Measurements from ENCODE around the gene PIR. TPM values are rescaled to one million over a fixed set of nuclear protein-coding genes. Genes with fewer than 3 reads are reported as not detected.

Gene PIR
- polyA plus RNA-seq, 1 donor from 2014 or later = not detected

DNA sequence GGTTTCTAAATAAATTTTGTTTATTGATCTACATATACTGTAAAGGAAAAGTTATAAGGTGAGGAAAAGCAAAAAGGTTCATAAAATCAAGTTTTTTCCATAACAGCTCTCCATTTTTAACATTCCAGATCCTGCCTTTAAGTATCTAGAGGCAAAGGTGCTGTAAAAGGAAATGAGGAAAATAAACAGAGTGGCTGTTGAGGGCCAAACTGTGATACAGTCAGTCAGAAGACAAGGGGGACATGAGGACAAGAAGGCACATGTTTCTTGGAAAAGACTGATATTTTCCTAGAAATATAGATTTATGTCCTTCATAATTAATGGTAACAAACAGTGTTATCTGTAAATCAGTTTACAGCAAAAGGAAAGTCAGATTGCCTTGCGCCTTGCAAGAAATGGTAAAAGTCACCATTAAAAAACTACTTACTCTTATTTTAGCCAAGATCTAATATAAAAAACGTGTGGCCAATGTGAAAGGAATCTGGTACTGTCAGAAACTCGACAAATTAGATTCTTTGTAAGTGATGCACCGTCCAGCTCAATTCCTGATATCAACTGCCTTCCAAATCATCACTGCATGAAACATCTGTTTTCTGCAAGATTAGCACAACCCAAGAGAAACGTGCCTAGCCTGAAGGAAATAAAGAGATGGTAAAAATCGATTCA is 75.0 kb downstream of the PIR start:
- H3K27ac Mint-ChIP-seq = no peak overlapping the region
- H3K4me1 Mint-ChIP-seq = no peaks in the 10 kb centered on the region
- H3K9me3 Mint-ChIP-seq = peaks cover 5 to 6% (median 5%) of the 10 kb centered on the region in 3 donors
- H3K4me3 Mint-ChIP-seq = no peak overlapping the region
- H3K36me3 Mint-ChIP-seq = no peaks in the 10 kb centered on the region
- peaks cover 2% of the 10 kb centered on the region for H3K27me3 Mint-ChIP-seq

DNA sequence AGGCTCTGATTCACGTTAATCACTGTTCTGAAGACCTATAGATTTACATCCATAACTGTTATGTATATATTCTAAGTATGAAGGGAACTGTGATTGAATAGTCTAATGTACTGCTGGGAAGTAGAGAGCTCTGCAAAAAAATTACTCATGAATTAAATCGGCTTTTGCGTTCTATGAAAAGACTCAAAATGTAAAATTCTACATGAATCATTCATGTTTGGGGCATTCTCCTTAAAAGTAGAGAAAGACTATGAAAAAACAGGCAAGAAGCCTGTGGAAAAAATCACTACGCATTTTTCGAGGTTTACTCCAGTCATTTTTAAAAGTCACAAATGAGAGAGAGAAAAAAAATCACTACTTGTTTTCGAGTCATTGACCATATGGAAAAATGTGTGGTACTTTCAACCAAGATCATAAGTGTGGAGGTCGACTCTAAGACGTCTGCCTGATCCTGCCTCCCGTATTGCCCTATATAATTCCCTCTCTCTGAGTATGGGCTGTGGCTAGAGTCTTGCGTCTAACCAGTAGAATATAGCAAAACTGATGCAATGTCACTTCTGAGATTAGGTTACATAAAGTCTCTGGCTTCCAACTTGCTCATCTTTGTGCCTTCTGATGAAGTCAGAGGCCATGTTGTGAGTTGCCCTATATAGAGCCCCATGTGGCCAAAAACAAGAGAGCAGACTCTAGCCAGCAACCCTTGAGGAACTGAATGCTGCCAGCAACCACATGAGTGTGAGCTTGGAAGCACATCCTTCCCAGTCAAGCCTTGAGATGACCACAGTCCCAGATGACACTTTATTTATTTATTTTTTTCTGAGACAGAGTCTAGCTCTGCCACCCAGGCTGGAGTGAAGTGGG is 76.8 kb downstream of the PIR start:
- Mint-ChIP-seq H3K4me3 (no peak overlapping the region), H3K36me3 (no peaks in the 10 kb centered on the region), H3K9me3 (peaks cover 3 to 5% (median 4%) of the 10 kb centered on the region in 3 donors), H3K27ac (no peak overlapping the region), H3K4me1 (no peaks in the 10 kb centered on the region), H3K27me3 (peaks cover 8% of the 10 kb centered on the region)

DNA sequence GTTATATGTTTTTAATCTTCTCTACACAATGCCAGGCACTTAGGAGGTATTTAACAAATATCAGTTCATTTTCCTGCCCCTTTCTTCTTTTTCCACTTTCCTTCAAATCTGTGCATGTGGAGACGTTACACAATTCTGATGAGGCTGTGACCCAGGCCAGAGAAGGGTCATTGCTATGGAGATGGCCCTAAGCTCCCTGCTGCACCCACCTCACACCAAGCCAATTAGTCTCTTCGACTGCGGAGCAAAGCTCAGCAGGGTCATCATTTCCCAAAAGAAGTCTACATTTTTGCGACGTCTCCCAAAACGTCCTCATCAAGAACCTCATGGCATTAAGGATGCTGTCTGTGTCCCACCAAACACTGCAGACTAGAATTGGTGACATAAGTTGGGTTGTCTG is 80.0 kb downstream of the PIR start:
- H3K4me3 Mint-ChIP-seq = no peak overlapping the region
- peaks cover 3 to 5% (median 4%) of the 10 kb centered on the region in 3 donors for H3K9me3 Mint-ChIP-seq

DNA sequence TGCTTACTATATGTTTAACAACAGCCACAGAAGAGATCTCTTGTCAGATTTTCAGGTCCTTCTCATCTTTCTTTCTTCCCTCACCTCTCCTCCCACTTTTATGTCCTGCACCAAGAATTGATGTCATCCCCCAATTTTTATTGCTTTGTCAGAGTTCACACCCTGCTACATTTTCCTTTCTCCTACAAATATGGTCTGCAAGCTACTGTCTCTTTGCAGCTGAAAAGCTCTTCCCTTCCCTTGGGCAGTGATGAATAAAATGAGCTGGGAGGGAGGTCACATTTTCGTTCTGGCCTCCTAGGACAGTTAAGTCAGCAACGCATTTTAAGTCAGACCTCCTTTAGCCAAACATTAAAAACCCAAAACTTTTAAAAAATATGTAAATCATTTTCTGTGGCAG is 82.2 kb downstream of the PIR start:
- Mint-ChIP-seq H3K4me3 (no peak overlapping the region), H3K27ac (no peak overlapping the region), H3K27me3 (peaks cover 10% of the 10 kb centered on the region), H3K9me3 (peaks cover 0 to 2% (median 0%) of the 10 kb centered on the region in 3 donors), H3K36me3 (no peaks in the 10 kb centered on the region), H3K4me1 (no peaks in the 10 kb centered on the region)

More for the DNA sequence above, 80.0 kb downstream of the PIR start:
- no peaks in the 10 kb centered on the region for H3K36me3 Mint-ChIP-seq
- H3K27me3 Mint-ChIP-seq = peaks cover 10% of the 10 kb centered on the region
- H3K27ac Mint-ChIP-seq = no peak overlapping the region
- H3K4me1 Mint-ChIP-seq = no peaks in the 10 kb centered on the region

DNA sequence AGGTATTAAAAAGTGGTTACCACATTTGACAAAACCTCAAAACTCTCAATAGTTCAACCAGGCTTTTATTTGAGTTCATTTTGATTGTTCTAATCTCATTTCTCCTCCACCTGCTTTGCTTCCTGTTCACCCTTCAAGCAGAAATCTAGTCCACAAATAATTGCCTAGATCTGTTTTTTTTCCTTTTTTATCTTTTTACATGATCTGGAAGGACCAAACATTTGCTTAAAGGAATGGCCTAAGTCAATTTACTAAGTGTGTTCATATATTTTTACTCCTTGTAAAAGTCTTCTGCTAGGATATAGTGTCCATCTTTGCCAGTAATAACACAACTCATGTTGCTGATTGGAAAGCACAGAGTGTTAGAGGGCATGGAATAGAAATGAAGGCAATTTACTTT is 82.7 kb downstream of the PIR start:
- no peaks in the 10 kb centered on the region for H3K4me1 Mint-ChIP-seq
- H3K36me3 Mint-ChIP-seq = no peaks in the 10 kb centered on the region
- H3K27ac Mint-ChIP-seq = no peak overlapping the region
- H3K9me3 Mint-ChIP-seq = peaks cover 0 to 2% (median 0%) of the 10 kb centered on the region in 3 donors
- no peak overlapping the region for H3K4me3 Mint-ChIP-seq
- H3K27me3 Mint-ChIP-seq = peaks cover 10% of the 10 kb centered on the region

DNA sequence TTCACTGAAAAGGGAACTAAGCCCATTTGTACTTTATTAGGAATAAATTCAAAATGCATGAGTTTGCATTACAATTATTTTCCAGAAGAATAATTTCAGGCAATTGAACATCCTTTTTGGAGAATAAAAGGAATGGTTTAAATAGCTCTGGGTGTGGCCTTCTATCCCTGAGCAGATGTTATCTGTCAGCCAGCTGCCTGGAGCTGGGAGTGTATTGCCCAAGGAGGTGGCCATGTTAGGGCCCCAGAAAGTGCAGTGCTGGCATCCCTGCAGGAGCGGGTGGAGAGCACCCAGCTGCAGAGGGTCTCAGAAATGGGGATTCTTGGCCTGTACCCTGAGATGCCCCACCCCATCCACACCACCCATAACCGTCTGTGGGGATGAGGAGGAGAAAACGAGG is 87.3 kb downstream of the PIR start:
- H3K36me3 Mint-ChIP-seq = no peaks in the 10 kb centered on the region

DNA sequence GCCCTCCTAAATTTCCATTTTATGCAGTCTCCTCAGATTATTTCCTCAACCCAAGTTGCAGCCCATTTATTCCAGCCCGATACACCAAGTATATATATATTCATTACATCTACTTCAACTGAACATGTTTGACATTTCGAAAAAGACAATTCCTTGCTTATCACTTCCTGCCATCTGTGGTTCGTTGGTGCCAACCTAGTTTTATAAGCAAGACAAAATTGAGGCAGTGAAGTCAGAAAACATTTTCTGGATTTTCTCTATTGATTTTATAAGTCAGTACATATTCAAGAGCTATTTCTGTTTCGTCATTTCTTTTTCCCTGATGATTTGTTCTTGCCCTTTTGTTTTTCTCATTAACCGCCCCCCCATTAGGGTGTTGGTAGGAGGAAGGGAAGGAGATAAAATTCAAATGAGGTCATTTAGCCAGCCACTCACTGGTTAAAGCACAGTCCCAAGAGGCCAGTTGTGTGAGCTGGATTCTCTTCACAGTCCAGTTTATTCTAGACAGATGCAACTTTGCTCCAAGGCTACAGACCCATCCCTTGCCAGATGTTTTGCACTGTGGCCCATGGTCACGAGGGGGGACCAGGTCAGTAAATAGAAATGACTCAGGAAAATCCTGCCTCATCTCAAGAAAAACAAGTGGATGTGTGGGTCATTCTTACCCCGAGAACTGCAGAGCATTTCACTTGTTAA is 88.6 kb downstream of the PIR start:
- Mint-ChIP-seq H3K27me3 (peaks cover 2% of the 10 kb centered on the region), H3K9me3 (no peaks in the 10 kb centered on the region), H3K4me1 (peaks cover 0 to 2% (median 0%) of the 10 kb centered on the region in 3 donors), H3K36me3 (no peaks in the 10 kb centered on the region), H3K27ac (peak overlapping the region in 1 of 3 donors; percentile 50), H3K4me3 (no peak overlapping the region)

More for the DNA sequence above, 87.3 kb downstream of the PIR start:
- Mint-ChIP-seq H3K9me3 (no peaks in the 10 kb centered on the region), H3K4me1 (peaks cover 0 to 2% (median 0%) of the 10 kb centered on the region in 3 donors), H3K27me3 (peaks cover 2% of the 10 kb centered on the region), H3K27ac (no peak overlapping the region), H3K4me3 (peak overlapping the region in 1 of 4 donors; percentile 12)

DNA sequence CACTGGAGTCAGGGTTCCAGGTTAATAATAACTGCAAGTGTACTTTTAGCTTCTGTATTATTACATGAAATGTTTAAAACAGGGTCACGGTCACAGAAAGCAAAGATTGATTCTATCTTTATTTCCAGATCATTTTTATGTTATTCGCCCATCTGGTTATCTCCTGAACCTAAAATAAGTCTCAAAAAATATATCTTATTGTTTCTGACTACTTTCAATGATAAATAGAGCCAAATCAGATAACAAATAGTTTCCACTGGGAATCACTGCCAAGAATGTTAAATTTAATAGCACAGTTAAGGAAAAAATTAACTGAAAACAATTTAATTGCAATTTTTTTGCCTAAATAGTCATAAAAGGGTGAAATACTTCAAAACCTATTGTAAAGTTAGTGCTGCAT is 91.8 kb downstream of the PIR start:
- no peaks in the 10 kb centered on the region for H3K36me3 Mint-ChIP-seq
- H3K4me1 Mint-ChIP-seq = peaks cover 0 to 2% (median 0%) of the 10 kb centered on the region in 3 donors
- no peak overlapping the region for H3K27ac Mint-ChIP-seq
- H3K9me3 Mint-ChIP-seq = no peaks in the 10 kb centered on the region
- H3K27me3 Mint-ChIP-seq = peaks cover 1% of the 10 kb centered on the region
- no peak overlapping the region for H3K4me3 Mint-ChIP-seq

DNA sequence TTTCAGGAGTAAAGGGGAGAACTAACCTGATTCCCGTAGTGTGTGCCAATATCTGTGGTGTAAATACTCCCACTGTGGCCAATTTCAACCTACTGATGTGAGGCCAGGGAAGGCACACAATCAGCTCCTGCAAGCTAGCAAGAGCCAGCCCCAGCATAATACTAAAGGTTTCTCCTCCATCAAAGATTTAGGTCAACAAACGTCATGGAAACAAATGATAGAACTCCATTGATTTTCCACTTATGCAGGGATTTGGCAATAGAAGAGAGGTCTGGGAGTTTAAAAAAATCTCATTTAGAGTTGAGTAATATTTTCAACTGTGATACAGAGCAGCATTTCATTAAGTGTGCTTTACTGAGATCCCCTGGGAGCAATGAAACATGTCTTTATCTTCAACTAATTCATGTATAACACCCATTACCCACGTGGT is 93.2 kb downstream of the PIR start:
- H3K9me3 Mint-ChIP-seq = no peaks in the 10 kb centered on the region
- H3K27me3 Mint-ChIP-seq = peaks cover 2% of the 10 kb centered on the region
- H3K4me1 Mint-ChIP-seq = peaks cover 0 to 2% (median 0%) of the 10 kb centered on the region in 3 donors
- no peaks in the 10 kb centered on the region for H3K36me3 Mint-ChIP-seq
- no peak overlapping the region for H3K4me3 Mint-ChIP-seq
- H3K27ac Mint-ChIP-seq = no peak overlapping the region

DNA sequence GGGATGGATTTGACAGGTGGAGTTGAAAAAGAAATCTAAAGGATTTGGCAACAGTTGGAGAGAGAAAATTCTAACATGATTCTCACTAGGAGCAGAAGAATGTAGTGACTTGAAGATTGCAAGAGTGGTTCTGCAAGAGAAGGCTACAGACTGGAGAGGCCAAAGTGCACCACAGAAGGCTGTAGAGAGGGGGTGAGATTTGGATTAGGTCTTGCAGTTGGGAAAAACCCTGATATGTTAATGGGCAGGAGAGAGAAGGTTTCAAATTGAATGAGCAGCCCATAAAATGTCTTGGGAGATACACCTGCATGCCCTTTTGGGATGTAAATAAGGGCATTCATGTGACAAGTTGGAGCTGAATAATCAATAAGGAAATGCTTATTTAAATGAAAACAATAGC is 94.3 kb downstream of the PIR start:
- Mint-ChIP-seq H3K27ac (no peak overlapping the region), H3K4me3 (no peak overlapping the region), H3K4me1 (no peaks in the 10 kb centered on the region), H3K27me3 (peaks cover 2% of the 10 kb centered on the region), H3K9me3 (no peaks in the 10 kb centered on the region), H3K36me3 (no peaks in the 10 kb centered on the region)

DNA sequence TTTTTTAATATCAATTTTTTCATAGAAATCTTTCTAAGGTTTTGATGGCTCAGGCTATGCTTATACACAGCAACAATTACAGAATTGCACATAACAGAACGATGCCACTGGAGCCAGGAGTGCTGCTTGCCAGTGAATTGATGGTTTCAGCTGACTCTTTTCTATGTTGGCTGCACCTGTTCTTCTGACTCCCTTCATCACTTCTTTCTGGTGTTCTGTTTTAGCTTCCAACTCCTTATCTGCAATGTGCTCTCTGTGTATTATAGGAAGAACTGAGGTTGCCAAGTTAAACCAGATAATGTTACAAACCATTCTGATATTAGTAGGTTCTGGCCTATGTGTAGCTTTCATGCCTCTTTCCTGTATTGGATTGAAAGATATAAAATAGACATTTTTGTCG is 97.3 kb downstream of the PIR start:
- no peak overlapping the region for H3K4me3 Mint-ChIP-seq
- no peaks in the 10 kb centered on the region for H3K36me3 Mint-ChIP-seq
- H3K27me3 Mint-ChIP-seq = peaks cover 2% of the 10 kb centered on the region
- H3K27ac Mint-ChIP-seq = no peak overlapping the region
- no peaks in the 10 kb centered on the region for H3K9me3 Mint-ChIP-seq
- H3K4me1 Mint-ChIP-seq = no peaks in the 10 kb centered on the region

DNA sequence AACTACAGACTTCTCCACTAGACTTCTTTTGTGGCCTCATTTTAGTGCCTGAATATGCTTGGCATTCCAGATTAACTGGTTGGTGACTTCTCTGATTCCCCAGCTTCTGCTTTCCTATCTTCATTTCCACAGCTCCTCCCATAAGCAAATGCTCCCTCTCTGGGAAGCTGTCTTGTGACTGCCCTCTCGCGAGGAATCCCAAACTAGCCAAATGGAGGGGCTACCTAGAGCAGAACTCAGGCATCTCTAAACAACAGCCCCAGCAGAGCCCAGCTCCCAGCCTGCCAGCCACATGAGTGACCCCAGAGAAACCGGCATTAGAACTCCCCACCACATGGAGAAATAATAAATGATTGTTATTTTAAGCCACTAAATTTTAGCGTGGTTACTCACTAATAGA is 101.3 kb downstream of the PIR start:
- Mint-ChIP-seq H3K4me3 (no peak overlapping the region), H3K27ac (no peak overlapping the region), H3K4me1 (no peaks in the 10 kb centered on the region), H3K9me3 (no peaks in the 10 kb centered on the region), H3K27me3 (peaks cover 4% of the 10 kb centered on the region), H3K36me3 (no peaks in the 10 kb centered on the region)

DNA sequence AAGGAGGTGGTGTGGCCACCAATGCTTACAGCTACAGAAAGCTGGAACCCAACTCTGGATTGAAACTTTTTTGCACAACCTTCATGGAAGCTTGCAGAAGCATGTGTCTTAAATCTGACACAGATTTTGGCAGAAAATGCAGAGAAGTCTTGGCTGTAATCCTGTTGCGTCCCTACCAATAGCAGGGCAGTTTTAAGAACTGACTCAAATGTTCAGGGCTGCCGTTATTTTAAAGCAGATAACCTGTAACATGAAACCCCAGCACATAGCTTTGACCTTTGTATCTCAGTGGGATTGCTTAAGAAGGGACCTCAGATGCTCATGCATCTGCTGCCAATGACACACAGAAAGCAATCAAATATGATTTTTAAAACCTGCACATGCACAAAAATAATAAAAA is 108.8 kb downstream of the PIR start, which contains the start of gene VEGFD:
TSS of gene VEGFD (minus strand) at position 110 of the 400 bp plus-strand sequence. CDS start 467 bp downstream, outside the sequence.
- Mint-ChIP-seq H3K4me1 (no peaks in the 10 kb centered on the region), H3K36me3 (no peaks in the 10 kb centered on the region), H3K27ac (no peak within 1 kb of the TSS), H3K27me3 (peaks cover 2% of the 10 kb centered on the region), H3K4me3 (no peak within 1 kb of the TSS), H3K9me3 (no peaks in the 10 kb centered on the region)

DNA sequence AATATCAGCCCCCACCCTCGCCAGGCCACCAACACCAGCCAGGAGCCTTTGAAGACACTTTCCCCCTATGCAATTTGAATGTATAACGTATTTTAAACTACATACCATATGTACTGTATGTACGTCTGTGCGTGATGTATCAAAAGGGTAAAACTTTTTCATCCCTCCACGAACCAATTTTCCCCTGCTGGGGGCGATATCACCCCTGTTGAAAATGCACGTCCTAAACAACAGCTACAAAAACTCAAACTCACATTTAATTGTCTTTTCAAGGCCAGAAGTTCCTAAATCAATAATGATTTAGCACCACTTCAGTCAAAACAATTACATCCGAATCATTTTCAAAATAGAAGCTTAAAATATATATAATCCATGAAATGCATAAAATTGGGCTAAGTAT is 110.3 kb downstream of the PIR start:
- Mint-ChIP-seq H3K4me1 (no peaks in the 10 kb centered on the region), H3K4me3 (no peak overlapping the region), H3K27me3 (no peaks in the 10 kb centered on the region), H3K36me3 (no peaks in the 10 kb centered on the region), H3K27ac (no peak overlapping the region), H3K9me3 (no peaks in the 10 kb centered on the region)

DNA sequence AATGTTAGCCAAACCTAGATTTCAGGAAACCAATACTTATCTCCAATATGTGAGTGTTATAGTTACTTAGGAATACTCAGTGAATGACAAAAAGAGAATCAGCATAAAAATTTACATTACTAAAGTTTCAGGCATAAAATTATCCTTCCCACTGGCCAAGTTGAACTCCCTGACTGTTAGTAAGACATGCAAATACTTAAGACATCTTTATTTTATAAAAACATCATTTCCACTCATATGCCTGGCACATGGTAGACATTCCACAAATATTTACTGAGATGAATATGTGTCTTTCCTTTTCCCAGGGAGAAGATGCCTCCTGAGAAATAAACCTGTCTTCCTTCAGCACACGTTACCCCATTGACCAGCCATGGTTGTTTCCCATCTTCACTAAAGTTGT is 116.2 kb downstream of the PIR start:
- Mint-ChIP-seq H3K9me3 (peaks cover 0 to 2% (median 1%) of the 10 kb centered on the region in 3 donors), H3K4me3 (no peak overlapping the region), H3K27me3 (peaks cover 5% of the 10 kb centered on the region), H3K27ac (no peak overlapping the region), H3K36me3 (peaks cover 1% of the 10 kb centered on the region), H3K4me1 (no peaks in the 10 kb centered on the region)
